Measurements from ENCODE around the gene ZC3H8. TPM values are rescaled to one million over a fixed set of nuclear protein-coding genes. Genes with fewer than 3 reads are reported as not detected.

ZC3H8 gene
- total and polyA plus RNA-seq, 8 donors, result 3.9 to 117 (median 8.2) TPM

- intact Hi-C loops (cut with DNase I; ENCODE audit: low total_unique reads), result no loop called here
- DNase-seq, result peak; percentile 91 to 96
- 1% methylated on average over 22 to 66 of the region's 66 CpGs for WGBS, 5 donors
Measured at GRCh38 chr2:112275887-112276773, 21.3 kb upstream of the ZC3H8 start.

GRCh38 chr2:112275311-112275886, 20.6 kb upstream of the ZC3H8 start, which contains the start of gene ZC3H6:
Gene ZC3H6, plus strand, starts transcription at chr2:112275597. Its CDS starts 398 bp downstream, at chr2:112275995.
- TF ChIP-seq CTCF (IDR thresholded peaks at IDR 0.05), result peak in 3 of 7 experiments; percentile 12 to 48 (median 34)
- TF ChIP-seq EP300 (IDR thresholded peaks at IDR 0.05), result no peak
- peak; percentile 86 to 98 (median 95) for TF ChIP-seq POLR2AphosphoS5 (IDR thresholded peaks at IDR 0.05)
- TF ChIP-seq POLR2A (IDR thresholded peaks at IDR 0.05), result peak in 2 of 4 donors; percentile 80 to 85
- Histone ChIP-seq H3K36me3 (no peaks in the 10 kb centered on the region), H3K9me3 (no peaks in the 10 kb centered on the region), H3K27ac (peak within 1 kb of the TSS; percentile 100), H3K4me1 (peaks cover 0 to 28% (median 12%) of the 10 kb centered on the region in 4 donors), H3K4me3 (peak within 1 kb of the TSS; percentile 62 to 94 (median 78)), H3K27me3 (no peaks in the 10 kb centered on the region)
- peak; percentile 99 for DNase-seq
- intact Hi-C loops (cut with DNase I; ENCODE audit: low total_unique reads), result no loop called here
- 0 to 1% (median 0%) methylated on average over 40 to 60 of the region's 60 CpGs for WGBS, 5 donors

More at GRCh38 chr2:112275887-112276773, 21.3 kb upstream of the ZC3H8 start:
- TF ChIP-seq POLR2AphosphoS5 (IDR thresholded peaks at IDR 0.05) (peak; percentile 63 to 91 (median 87)), CTCF (IDR thresholded peaks at IDR 0.05) (no peak)
- H3K27me3 ChIP-seq, result no peaks in the 10 kb centered on the region
- no peaks in the 10 kb centered on the region for H3K9me3 ChIP-seq
- peaks cover 0 to 28% (median 12%) of the 10 kb centered on the region in 4 donors for H3K4me1 ChIP-seq
- no peaks in the 10 kb centered on the region for H3K36me3 ChIP-seq
- H3K27ac ChIP-seq, result peak overlapping the region; percentile 100
- H3K4me3 ChIP-seq, result peak overlapping the region; percentile 62 to 94 (median 78)

GRCh38 chr2:112273349-112273748, 18.5 kb upstream of the ZC3H8 start:
- intact Hi-C loops (cut with DNase I; ENCODE audit: low total_unique reads), result no loop called here
- H3K4me1 ChIP-seq, result peaks cover 0 to 20% (median 12%) of the 10 kb centered on the region in 4 donors
- no peaks in the 10 kb centered on the region for H3K9me3 ChIP-seq
- no peaks in the 10 kb centered on the region for H3K36me3 ChIP-seq
- WGBS, 5 donors, result 86 to 94% (median 90%) methylated on average over 5 of the region's 5 CpGs
- TF ChIP-seq POLR2A (IDR thresholded peaks at IDR 0.05) (no peak), POLR2AphosphoS5 (IDR thresholded peaks at IDR 0.05) (no peak), EP300 (IDR thresholded peaks at IDR 0.05) (no peak), CTCF (IDR thresholded peaks at IDR 0.05) (no peak)
- no peak overlapping the region for H3K4me3 ChIP-seq
- DNase-seq, result no peak
- H3K27ac ChIP-seq, result no peak overlapping the region
- H3K27me3 ChIP-seq, result no peaks in the 10 kb centered on the region

- 72 to 88% (median 75%) methylated on average over 5 of the region's 5 CpGs for WGBS, 5 donors
- TF ChIP-seq POLR2AphosphoS5 (IDR thresholded peaks at IDR 0.05) (no peak), EP300 (IDR thresholded peaks at IDR 0.05) (no peak), POLR2A (IDR thresholded peaks at IDR 0.05) (no peak), CTCF (IDR thresholded peaks at IDR 0.05) (no peak)
- intact Hi-C loops (cut with DNase I; ENCODE audit: low total_unique reads), result no loop called here
Measured at GRCh38 chr2:112272669-112273068, 17.8 kb upstream of the ZC3H8 start.

More at GRCh38 chr2:112272669-112273068, 17.8 kb upstream of the ZC3H8 start:
- no peaks in the 10 kb centered on the region for H3K9me3 ChIP-seq
- no peak for DNase-seq
- no peak overlapping the region for H3K4me3 ChIP-seq
- H3K27ac ChIP-seq, result no peak overlapping the region
- H3K4me1 ChIP-seq, result peaks cover 0 to 18% (median 12%) of the 10 kb centered on the region in 4 donors
- H3K27me3 ChIP-seq, result no peaks in the 10 kb centered on the region
- H3K36me3 ChIP-seq, result no peaks in the 10 kb centered on the region

Measured in stomach (tissue), 9 donors.